ENCODE measurements around the gene WDR3. TPM values are rescaled to one million over a fixed set of nuclear protein-coding genes. Genes with fewer than 3 reads are reported as not detected.

Gene WDR3
- total RNA-seq, 1 experiment from 2014 or later = 19.8 TPM

Other genes starting within 250 kb of the WDR3 start
- 10.7 and 26.4 TPM in 2 replicates for gene GDAP2, start 118 bp upstream of the WDR3 start, total RNA-seq (2014; rRNA removed; shearing (Covaris generic); ENCODE audit: low replicate concordance)